Mucosa of gallbladder (tissue), 1 donor: ENCODE data around the gene RHOB. TPM values are rescaled to one million over a fixed set of nuclear protein-coding genes. Genes with fewer than 3 reads are reported as not detected.
"Not testable (repeated sequence)": the region's sequence is repeated elsewhere in the genome, so short reads cannot be mapped to it uniquely, and the experiment has no call there.

Experiments
- DNase-seq: peaks from one replicate; pipeline ENCODE4 v3.0.0-alpha.2; 2020; ENCODE audit warnings: low spot score
- total RNA-seq: library from RNA; stranded (reverse); gene quantifications from one replicate; pipeline ENCODE4 v1.2.1, GENCODE V29; 2021
- donor health status: DM: no; HTN: no; CAD: no.

RHOB gene
- total RNA-seq, 1 donor from 2014 or later, result 445 TPM

DNA sequence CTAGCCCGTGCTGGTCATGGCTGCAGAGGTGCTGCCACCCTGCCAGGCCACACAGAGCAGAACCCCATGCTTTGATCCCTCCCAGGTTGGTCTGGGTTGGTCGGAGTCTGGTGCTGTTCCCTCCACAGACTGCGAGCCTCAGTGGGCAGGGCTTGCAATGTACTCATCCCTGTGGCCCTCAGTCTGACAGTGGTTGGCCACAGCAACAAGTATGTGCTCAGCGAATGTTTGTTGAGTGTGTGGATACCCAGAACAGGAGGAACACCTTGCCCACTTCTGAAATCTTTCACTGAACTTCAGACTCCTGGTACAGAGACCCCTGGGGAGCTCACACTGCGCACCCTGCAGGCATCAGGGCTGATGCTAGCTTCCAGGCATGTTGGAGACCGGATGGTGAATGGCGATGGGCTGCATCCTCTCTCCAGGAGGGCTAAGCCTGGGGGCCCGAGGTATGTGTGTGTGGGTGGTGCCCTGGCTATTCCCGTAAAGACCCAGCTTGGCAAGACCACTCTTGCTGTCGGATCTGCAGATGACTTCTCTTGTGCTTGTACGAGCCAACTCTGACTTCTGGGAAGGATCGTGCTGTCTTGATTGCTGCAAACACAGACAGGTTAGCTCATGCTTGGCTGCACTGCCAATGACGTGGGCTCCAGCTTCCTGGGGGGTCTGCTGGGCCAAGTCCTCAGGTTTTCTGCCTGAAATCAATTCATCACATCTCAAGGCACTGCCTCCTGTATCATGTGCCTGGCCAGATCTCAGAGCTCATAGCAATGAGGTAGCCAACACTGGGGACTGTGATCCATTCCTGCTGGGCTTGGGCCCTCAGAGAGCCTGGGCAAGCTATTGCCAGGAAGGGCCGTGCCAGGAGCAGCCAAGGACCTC lies 43.7 kb downstream of the RHOB start:
- peak; percentile 53 for DNase-seq

DNA sequence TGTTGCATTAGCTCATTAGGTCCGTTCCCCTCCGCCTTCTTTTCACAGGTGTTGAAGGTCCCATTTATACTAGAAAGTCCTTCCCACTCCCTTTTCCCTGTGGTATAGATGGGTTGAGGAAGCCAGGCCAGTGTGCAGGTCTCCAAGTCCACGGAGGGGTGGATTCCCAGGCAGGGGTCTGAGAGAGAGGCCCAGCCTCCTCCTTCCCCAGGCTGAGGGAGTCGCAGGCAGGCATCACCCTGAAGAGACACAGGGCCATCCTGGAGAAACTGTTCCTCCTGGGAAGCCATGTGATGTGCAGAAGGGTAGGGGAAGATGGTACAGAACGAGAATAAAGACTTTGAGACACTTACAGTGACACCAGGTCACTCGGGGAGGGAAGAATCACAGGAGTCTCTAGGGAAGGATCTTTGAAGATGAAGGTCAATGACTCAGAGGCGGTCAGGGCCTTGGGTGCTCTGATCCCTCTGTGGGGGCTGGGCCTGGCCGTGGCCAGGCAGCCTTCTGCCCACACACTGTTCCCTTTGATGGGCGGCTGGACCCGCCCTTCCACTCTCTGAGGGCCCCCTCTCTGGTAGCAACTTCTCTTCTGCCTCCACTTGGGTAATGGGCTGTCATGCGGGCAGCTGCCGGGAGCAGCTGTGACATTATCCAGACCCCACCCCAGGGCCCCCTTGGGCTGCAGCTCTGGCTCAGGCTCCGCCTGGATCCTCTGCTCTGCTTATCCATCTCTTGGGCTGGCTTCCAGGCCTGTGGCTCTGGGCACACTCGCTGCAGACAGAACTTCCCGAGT lies 45.1 kb downstream of the RHOB start:
- peak; percentile 37 for DNase-seq

GRCh38 chr2:20493095-20493494 lies 46.2 kb downstream of the RHOB start:
- DNase-seq, result not testable (repeated sequence)

DNA sequence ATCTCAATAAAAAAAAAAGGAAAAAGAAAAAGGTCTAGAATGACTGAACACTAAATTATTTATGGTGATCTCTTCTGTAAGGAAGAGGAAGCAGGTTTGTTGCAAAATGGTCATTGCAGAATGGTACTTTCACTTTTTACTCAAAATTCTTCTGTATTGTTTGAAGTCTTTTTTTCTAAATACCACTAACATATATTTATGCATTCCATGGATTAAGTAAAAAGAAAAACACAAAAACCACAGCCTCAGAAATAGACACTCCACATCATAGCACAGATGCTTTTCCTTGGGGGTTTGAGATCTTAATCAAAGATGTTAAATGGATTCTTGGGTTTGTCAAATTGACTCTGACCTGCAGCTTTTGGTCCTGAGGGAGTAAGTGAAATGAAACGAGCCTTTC lies 47.4 kb downstream of the RHOB start:
- no peak for DNase-seq

DNA sequence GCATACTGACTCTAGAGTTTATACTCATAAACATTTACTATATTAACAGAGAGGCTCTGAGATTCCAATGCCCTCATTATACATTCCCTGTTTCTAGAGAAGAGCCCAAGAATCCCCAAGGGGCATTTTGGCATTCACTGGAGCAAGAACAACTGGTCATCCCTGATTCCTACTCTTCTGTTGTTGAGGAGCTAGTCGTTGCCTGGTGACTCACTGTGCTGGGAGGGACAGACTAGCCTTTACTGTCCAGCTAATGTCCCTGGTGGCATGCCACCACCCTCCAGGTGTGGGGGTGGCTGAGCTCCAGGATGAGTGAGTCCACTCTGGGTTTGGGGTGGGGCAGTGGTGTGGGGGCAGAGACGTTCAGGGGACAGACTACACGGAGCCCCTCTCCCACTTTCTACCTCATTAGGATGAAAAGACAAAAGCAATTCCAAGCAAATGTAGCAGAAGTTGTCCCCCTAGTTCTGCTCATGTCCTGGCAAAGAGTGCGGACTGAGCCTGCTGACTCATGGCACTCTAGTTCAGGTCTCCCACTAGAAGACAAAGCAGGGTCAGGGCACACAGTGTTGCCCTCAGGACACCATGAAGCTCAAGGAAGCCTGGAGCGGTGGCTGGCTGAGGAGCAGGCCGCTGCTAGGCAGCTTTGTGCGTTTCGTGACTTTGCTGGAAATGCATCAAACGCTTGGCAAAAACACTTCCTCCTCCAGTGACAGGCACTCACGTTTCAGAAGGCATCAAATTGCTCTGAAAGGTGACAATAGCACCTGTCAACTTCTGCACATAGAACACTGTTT lies 49.4 kb downstream of the RHOB start:
- DNase-seq, result no peak

GRCh38 chr2:20496942-20497341 lies 50.1 kb downstream of the RHOB start:
- no peak for DNase-seq

Other genes with a start within 250 kb of the RHOB start
- gene SDC1, start 221.9 kb upstream of the RHOB start, total RNA-seq, result 1,059 TPM
- 95.8 TPM for gene PUM2, start 96.2 kb upstream of the RHOB start, total RNA-seq
- 50.3 TPM for gene HS1BP3, start 204.0 kb downstream of the RHOB start, total RNA-seq
- gene GDF7, start 220.1 kb downstream of the RHOB start, total RNA-seq, result 2.5 TPM